Keratinocyte (primary cell): ENCODE data around the gene UNC13C. TPM values are rescaled to one million over a fixed set of nuclear protein-coding genes. Genes with fewer than 3 reads are reported as not detected.

Experiments used
- DNase-seq: peaks from one replicate; pipeline ENCODE4 v3.0.0-alpha.2; 2011; ENCODE audit warnings: low read depth, missing footprints, low spot score
- FAIRE-seq: peaks from 2 replicates; lab custom pipeline; 2011; peaks lifted over from hg19 to GRCh38; lab: Jason Lieb, UNC
- H2AFZ ChIP-seq: 2 replicates; pipeline ENCODE4 v1.6.0; 2012; ENCODE audit warnings: low read length, control low read depth, inconsistent platforms; ENCODE audit not compliant: control insufficient read depth
- H3K27ac ChIP-seq: 2 replicates; pipeline ENCODE4 v1.5.1; 2011; ENCODE audit warnings: low read length; ENCODE audit not compliant: control insufficient read depth, insufficient read depth
- H3K27me3 ChIP-seq: 3 replicates; pipeline ENCODE4 v1.6.0; 2011; ENCODE audit warnings: low read length; ENCODE audit not compliant: control insufficient read depth, insufficient read depth; ENCODE audit errors: extremely low read depth
- H3K36me3 ChIP-seq, 2 experiments: 2 replicates in 1 of 2; 3 replicates in 1 of 2; pipeline ENCODE4 v1.5.1; 2011; ENCODE audit warnings: low read length in 2 of 2, mild to moderate bottlenecking in 1 of 2; ENCODE audit not compliant: control insufficient read depth in 2 of 2, insufficient read depth in 2 of 2; ENCODE audit errors: extremely low read depth in 1 of 2
- H3K4me1 ChIP-seq: 3 replicates; pipeline ENCODE4 v1.5.1; 2011; ENCODE audit warnings: low read length; ENCODE audit not compliant: control insufficient read depth, insufficient read depth; ENCODE audit errors: extremely low read depth
- H3K4me2 ChIP-seq: 3 replicates; pipeline ENCODE4 v1.6.0; 2011; ENCODE audit warnings: low read depth, low read length; ENCODE audit not compliant: control insufficient read depth, insufficient read depth; ENCODE audit errors: extremely low read depth
- H3K4me3 ChIP-seq, 3 experiments: fragments of 200-600 bp in 1 of 3; sonication (generic) in 1 of 3; 2 replicates in 2 of 3; 3 replicates in 1 of 3; pipeline ENCODE4 v1.5.1; 2011 to 2016; ENCODE audit warnings: low read length in 3 of 3, mild to moderate bottlenecking in 3 of 3, control low read depth in 2 of 3, inconsistent platforms in 1 of 3, low read depth in 1 of 3, mixed read lengths in 1 of 3, mixed run types in 1 of 3, moderate library complexity in 1 of 3; ENCODE audit not compliant: control insufficient read depth in 2 of 3, insufficient read depth in 2 of 3; ENCODE audit errors: extremely low read depth in 1 of 3
- H3K79me2 ChIP-seq: 2 replicates; pipeline ENCODE4 v1.6.0; 2012; ENCODE audit warnings: low read length; ENCODE audit not compliant: control insufficient read depth, insufficient read depth
- H3K9ac ChIP-seq: 3 replicates; pipeline ENCODE4 v1.6.0; 2011; ENCODE audit warnings: low read length; ENCODE audit not compliant: control insufficient read depth, insufficient read depth; ENCODE audit errors: extremely low read depth
- H3K9me1 ChIP-seq: 3 replicates; pipeline ENCODE4 v1.6.0; 2011; ENCODE audit warnings: low read length; ENCODE audit not compliant: control insufficient read depth, insufficient read depth; ENCODE audit errors: extremely low read depth
- H3K9me3 ChIP-seq: 2 replicates; pipeline ENCODE4 v1.5.1; 2012; ENCODE audit warnings: low read depth, low read length; ENCODE audit not compliant: control insufficient read depth
- H4K20me1 ChIP-seq: 3 replicates; pipeline ENCODE4 v1.6.0; 2011; ENCODE audit warnings: low read length; ENCODE audit not compliant: control insufficient read depth, insufficient read depth; ENCODE audit errors: extremely low read depth
- EZH2 ChIP-seq: IDR thresholded peaks from one replicate; pipeline ENCODE4 v1.6.1; 2012; ENCODE audit warnings: inconsistent platforms, mild to moderate bottlenecking, low read length, moderate library complexity
- dilution Hi-C: fragments of 300-500 bp; cut with MboI; formaldehyde crosslinking; loops from one replicate; pipeline ENCODE4 v1.7.0; 2020; ENCODE audit warnings: low sequenced_read_pairs; ENCODE audit not compliant: extremely low pct_ligation_motif_present
- polyA plus RNA-seq, 5 experiments: library from polyadenylated mRNA; depleted of rRNA in 3 of 5; stranded (reverse) in 3 of 5; stranded (forward) in 1 of 5; unstranded in 1 of 5; fragments of >200 nt; gene quantifications; 1 replicate in 1 of 5; 2 replicates in 3 of 5; 3 replicates in 1 of 5; pipeline versions ENCODE4 v1.2.1 to v1.2.3, GENCODE V29; 2011 to 2012; ENCODE audit warnings: missing spikeins in 2 of 5, low read depth in 1 of 5, low replicate concordance in 1 of 5
- TF ChIP-seq, protein P1 (sequence below), 3 experiments: IDR thresholded peaks in 1 of 3; conservative IDR thresholded peaks in 1 of 3; optimal IDR thresholded peaks in 1 of 3; 2 replicates in 2 of 3; 3 replicates in 1 of 3; pipeline versions ENCODE3 to v1.5.1; 2011; ENCODE audit warnings: low read length in 3 of 3, mild to moderate bottlenecking in 3 of 3, moderate library complexity in 2 of 3, control low read depth in 1 of 3, inconsistent platforms in 1 of 3; ENCODE audit not compliant: insufficient read depth in 2 of 3; ENCODE audit errors: extremely low read depth in 1 of 3

UNC13C gene
- polyA plus RNA-seq, 1 donor (not counting 4 experiments of a cell fraction or from before 2014, with no cell fraction given) = not detected

DNA sequence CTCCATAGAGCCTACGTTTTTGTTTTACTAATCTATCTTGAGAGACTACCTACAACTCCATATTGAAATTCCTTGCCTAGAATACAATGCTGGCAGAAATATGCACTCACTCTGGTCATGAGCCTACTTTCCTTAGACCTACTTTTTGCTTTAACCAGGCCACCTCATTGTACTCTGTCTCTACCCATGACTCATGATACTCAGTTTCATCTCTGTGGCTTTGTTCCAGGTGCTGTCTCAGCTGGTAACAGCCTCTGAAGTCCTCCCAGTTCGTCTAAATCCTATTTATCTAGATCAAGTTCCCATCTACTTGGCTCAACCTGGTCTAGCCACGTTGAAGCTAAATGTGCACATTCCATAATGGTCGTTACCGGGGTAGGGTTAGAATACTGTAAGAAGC, 682.1 kb downstream of the UNC13C start:
- TF ChIP-seq EZH2 = no peak
- TF ChIP-seq, protein P1, sequence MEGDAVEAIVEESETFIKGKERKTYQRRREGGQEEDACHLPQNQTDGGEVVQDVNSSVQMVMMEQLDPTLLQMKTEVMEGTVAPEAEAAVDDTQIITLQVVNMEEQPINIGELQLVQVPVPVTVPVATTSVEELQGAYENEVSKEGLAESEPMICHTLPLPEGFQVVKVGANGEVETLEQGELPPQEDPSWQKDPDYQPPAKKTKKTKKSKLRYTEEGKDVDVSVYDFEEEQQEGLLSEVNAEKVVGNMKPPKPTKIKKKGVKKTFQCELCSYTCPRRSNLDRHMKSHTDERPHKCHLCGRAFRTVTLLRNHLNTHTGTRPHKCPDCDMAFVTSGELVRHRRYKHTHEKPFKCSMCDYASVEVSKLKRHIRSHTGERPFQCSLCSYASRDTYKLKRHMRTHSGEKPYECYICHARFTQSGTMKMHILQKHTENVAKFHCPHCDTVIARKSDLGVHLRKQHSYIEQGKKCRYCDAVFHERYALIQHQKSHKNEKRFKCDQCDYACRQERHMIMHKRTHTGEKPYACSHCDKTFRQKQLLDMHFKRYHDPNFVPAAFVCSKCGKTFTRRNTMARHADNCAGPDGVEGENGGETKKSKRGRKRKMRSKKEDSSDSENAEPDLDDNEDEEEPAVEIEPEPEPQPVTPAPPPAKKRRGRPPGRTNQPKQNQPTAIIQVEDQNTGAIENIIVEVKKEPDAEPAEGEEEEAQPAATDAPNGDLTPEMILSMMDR (optimal IDR thresholded peaks at IDR 0.05 in 1 of 3, IDR thresholded peaks at IDR 0.05 in 1 of 3, conservative IDR thresholded peaks at IDR 0.05 in 1 of 3; ENCODE audit: extremely low read depth in 1 of 3, insufficient read depth in 2 of 3, low read length in 3 of 3) = no peak

DNA sequence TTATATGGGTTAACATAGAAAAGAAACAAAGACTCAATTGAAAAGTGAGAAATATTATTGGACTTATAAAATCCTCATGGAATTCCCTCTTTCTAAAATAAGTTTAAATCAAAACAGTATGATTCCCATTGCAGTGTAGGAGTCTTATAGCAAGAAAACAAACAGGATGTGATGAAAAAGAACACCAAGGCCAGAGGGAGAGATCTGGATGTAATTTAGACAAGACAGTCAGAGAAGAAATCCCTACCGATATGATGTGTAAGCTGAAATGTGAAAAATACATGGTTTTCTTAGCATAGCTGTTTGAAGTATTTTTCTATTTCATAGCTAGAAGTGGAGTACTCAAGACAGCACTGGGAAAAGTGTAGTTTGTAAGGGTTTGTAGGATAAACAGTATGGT, 697.0 kb downstream of the UNC13C start:
- Histone ChIP-seq H3K27ac (no peak overlapping the region), H3K4me3 (no peak overlapping the region), H2AFZ (no peak overlapping the region), H3K4me2 (no peak overlapping the region), H4K20me1 (no peaks in the 10 kb centered on the region), H3K36me3 (no peaks in the 10 kb centered on the region), H3K9me3 (no peaks in the 10 kb centered on the region), H3K9ac (no peak overlapping the region), H3K4me1 (no peaks in the 10 kb centered on the region), H3K9me1 (no peaks in the 10 kb centered on the region), H3K27me3 (no peaks in the 10 kb centered on the region), H3K79me2 (no peaks in the 10 kb centered on the region)
- no peak for FAIRE-seq
- TF ChIP-seq EZH2 = no peak
- TF ChIP-seq, protein P1 (optimal IDR thresholded peaks at IDR 0.05 in 1 of 3, IDR thresholded peaks at IDR 0.05 in 1 of 3, conservative IDR thresholded peaks at IDR 0.05 in 1 of 3; ENCODE audit: extremely low read depth in 1 of 3, insufficient read depth in 2 of 3, low read length in 3 of 3) = no peak
- no peak for DNase-seq
- dilution Hi-C loops = no loop called here

More for the DNA sequence above, 682.1 kb downstream of the UNC13C start:
- H3K9me1 ChIP-seq = no peaks in the 10 kb centered on the region
- FAIRE-seq (no peak), DNase-seq (no peak)
- H3K4me2 ChIP-seq = no peak overlapping the region
- H3K9me3 ChIP-seq = no peaks in the 10 kb centered on the region
- no peaks in the 10 kb centered on the region for H3K36me3 ChIP-seq
- no peaks in the 10 kb centered on the region for H3K27me3 ChIP-seq
- no peak overlapping the region for H2AFZ ChIP-seq
- no peaks in the 10 kb centered on the region for H4K20me1 ChIP-seq
- no peaks in the 10 kb centered on the region for H3K79me2 ChIP-seq
- dilution Hi-C loops = no loop called here
- no peak overlapping the region for H3K9ac ChIP-seq
- H3K4me1 ChIP-seq = no peaks in the 10 kb centered on the region
- H3K4me3 ChIP-seq = no peak overlapping the region
- H3K27ac ChIP-seq = no peak overlapping the region
